Measurements from ENCODE around the gene ZNF618.

- TF ChIP-seq POLR2AphosphoS5 (IDR thresholded peaks at IDR 0.05; ENCODE audit: low read depth) (no peak), ZNF114 (CRISPR knock-in tag; IDR thresholded peaks at IDR 0.05) (no peak), CREB1 (CRISPR knock-in tag; IDR thresholded peaks at IDR 0.05; ENCODE audit: low read depth) (no peak)
- TF ChIP-seq, protein P1, sequence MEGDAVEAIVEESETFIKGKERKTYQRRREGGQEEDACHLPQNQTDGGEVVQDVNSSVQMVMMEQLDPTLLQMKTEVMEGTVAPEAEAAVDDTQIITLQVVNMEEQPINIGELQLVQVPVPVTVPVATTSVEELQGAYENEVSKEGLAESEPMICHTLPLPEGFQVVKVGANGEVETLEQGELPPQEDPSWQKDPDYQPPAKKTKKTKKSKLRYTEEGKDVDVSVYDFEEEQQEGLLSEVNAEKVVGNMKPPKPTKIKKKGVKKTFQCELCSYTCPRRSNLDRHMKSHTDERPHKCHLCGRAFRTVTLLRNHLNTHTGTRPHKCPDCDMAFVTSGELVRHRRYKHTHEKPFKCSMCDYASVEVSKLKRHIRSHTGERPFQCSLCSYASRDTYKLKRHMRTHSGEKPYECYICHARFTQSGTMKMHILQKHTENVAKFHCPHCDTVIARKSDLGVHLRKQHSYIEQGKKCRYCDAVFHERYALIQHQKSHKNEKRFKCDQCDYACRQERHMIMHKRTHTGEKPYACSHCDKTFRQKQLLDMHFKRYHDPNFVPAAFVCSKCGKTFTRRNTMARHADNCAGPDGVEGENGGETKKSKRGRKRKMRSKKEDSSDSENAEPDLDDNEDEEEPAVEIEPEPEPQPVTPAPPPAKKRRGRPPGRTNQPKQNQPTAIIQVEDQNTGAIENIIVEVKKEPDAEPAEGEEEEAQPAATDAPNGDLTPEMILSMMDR (conservative IDR thresholded peaks at IDR 0.05; ENCODE audit: low read depth in 2 of 2): no peak
- TF ChIP-seq, protein P2, sequence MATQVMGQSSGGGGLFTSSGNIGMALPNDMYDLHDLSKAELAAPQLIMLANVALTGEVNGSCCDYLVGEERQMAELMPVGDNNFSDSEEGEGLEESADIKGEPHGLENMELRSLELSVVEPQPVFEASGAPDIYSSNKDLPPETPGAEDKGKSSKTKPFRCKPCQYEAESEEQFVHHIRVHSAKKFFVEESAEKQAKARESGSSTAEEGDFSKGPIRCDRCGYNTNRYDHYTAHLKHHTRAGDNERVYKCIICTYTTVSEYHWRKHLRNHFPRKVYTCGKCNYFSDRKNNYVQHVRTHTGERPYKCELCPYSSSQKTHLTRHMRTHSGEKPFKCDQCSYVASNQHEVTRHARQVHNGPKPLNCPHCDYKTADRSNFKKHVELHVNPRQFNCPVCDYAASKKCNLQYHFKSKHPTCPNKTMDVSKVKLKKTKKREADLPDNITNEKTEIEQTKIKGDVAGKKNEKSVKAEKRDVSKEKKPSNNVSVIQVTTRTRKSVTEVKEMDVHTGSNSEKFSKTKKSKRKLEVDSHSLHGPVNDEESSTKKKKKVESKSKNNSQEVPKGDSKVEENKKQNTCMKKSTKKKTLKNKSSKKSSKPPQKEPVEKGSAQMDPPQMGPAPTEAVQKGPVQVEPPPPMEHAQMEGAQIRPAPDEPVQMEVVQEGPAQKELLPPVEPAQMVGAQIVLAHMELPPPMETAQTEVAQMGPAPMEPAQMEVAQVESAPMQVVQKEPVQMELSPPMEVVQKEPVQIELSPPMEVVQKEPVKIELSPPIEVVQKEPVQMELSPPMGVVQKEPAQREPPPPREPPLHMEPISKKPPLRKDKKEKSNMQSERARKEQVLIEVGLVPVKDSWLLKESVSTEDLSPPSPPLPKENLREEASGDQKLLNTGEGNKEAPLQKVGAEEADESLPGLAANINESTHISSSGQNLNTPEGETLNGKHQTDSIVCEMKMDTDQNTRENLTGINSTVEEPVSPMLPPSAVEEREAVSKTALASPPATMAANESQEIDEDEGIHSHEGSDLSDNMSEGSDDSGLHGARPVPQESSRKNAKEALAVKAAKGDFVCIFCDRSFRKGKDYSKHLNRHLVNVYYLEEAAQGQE (IDR thresholded peaks at IDR 0.05; ENCODE audit: unreplicated experiment): no peak
Measured at GRCh38 chr9:113890704-113891103, 14.6 kb downstream of the ZNF618 start.
